ENCODE measurements around the gene AMPH. TPM values are rescaled to one million over a fixed set of nuclear protein-coding genes. Genes with fewer than 3 reads are reported as not detected.

Gene AMPH
- total and polyA plus RNA-seq, 4 donors: 0.18 to 6.6 (median 3.6) TPM

GRCh38 chr7:38673795-38674194 is 42.6 kb upstream of the AMPH start:
- 50 to 53% methylated on average over 3 of the region's 3 CpGs for WGBS, 2 donors
- no peak for TF ChIP-seq CTCF (IDR thresholded peaks at IDR 0.05; ENCODE audit: control extremely low read depth, extremely low read depth)
- peak; percentile 54 for ATAC-seq (ENCODE audit: insufficient read depth, low FRiP score)
- Histone ChIP-seq H3K4me1 (ENCODE audit: control insufficient read depth in 5 of 5, insufficient read depth in 5 of 5, low read length in 5 of 5) (no peaks in the 10 kb centered on the region), H3K27me3 (ENCODE audit: control insufficient read depth in 3 of 3, insufficient read depth in 3 of 3, low read length in 2 of 3) (no peaks in the 10 kb centered on the region), H3K27ac (ENCODE audit: low read depth in 1 of 2, low read length in 1 of 2) (no peak overlapping the region), H3K9ac (ENCODE audit: insufficient read depth in 1 of 2, low read length in 2 of 2) (no peak overlapping the region), H3K4me3 (no peak overlapping the region), H3K9me3 (ENCODE audit: control insufficient read depth in 4 of 4, insufficient read depth in 3 of 4, low read length in 3 of 4) (peaks cover 0 to 6% (median under 1%) of the 10 kb centered on the region in 4 donors), H3K36me3 (ENCODE audit: control insufficient read depth in 4 of 4, insufficient read depth in 4 of 4, low read length in 4 of 4) (no peaks in the 10 kb centered on the region)
- peak in 1 of 3 donors; percentile 6 for DNase-seq

- ATAC-seq (ENCODE audit: insufficient read depth, low FRiP score) (no peak), DNase-seq (no peak)
- Histone ChIP-seq H3K27me3 (ENCODE audit: control insufficient read depth in 3 of 3, insufficient read depth in 3 of 3, low read length in 2 of 3) (no peaks in the 10 kb centered on the region), H3K9me3 (ENCODE audit: control insufficient read depth in 4 of 4, insufficient read depth in 3 of 4, low read length in 3 of 4) (no peaks in the 10 kb centered on the region), H3K4me3 (no peak overlapping the region), H3K4me1 (ENCODE audit: control insufficient read depth in 5 of 5, insufficient read depth in 5 of 5, low read length in 5 of 5) (no peaks in the 10 kb centered on the region), H3K36me3 (ENCODE audit: control insufficient read depth in 4 of 4, insufficient read depth in 4 of 4, low read length in 4 of 4) (no peaks in the 10 kb centered on the region), H3K27ac (ENCODE audit: low read depth in 1 of 2, low read length in 1 of 2) (no peak overlapping the region), H3K9ac (ENCODE audit: insufficient read depth in 1 of 2, low read length in 2 of 2) (no peak overlapping the region)
- WGBS, 2 donors: 66% methylated on average over 12 of the region's 12 CpGs
- no peak for TF ChIP-seq CTCF (IDR thresholded peaks at IDR 0.05; ENCODE audit: control extremely low read depth, extremely low read depth)
Measured at GRCh38 chr7:38671911-38672905, 41.0 kb upstream of the AMPH start.

GRCh38 chr7:38669965-38670520 is 38.9 kb upstream of the AMPH start:
- DNase-seq (no peak), ATAC-seq (ENCODE audit: insufficient read depth, low FRiP score) (no peak)
- no peaks in the 10 kb centered on the region for H3K27me3 ChIP-seq (ENCODE audit: control insufficient read depth in 3 of 3, insufficient read depth in 3 of 3, low read length in 2 of 3)
- no peaks in the 10 kb centered on the region for H3K9me3 ChIP-seq (ENCODE audit: control insufficient read depth in 4 of 4, insufficient read depth in 3 of 4, low read length in 3 of 4)
- no peak for TF ChIP-seq CTCF (IDR thresholded peaks at IDR 0.05; ENCODE audit: control extremely low read depth, extremely low read depth)
- H3K27ac ChIP-seq (ENCODE audit: low read depth in 1 of 2, low read length in 1 of 2): no peak overlapping the region
- WGBS, 2 donors: 74 to 82% methylated on average over 5 of the region's 5 CpGs
- H3K36me3 ChIP-seq (ENCODE audit: control insufficient read depth in 4 of 4, insufficient read depth in 4 of 4, low read length in 4 of 4): no peaks in the 10 kb centered on the region
- no peak overlapping the region for H3K4me3 ChIP-seq
- H3K4me1 ChIP-seq (ENCODE audit: control insufficient read depth in 5 of 5, insufficient read depth in 5 of 5, low read length in 5 of 5): no peaks in the 10 kb centered on the region
- H3K9ac ChIP-seq (ENCODE audit: insufficient read depth in 1 of 2, low read length in 2 of 2): no peak overlapping the region

All from lung (tissue), 12 donors.